NK-92 (cell line): ENCODE measurements around the gene PLA2G2C.
"Not testable (repeated sequence)": the region's sequence is repeated elsewhere in the genome, so short reads cannot be mapped to it uniquely, and the experiment has no call there.

Experiments used
- DNase-seq: peaks from one replicate; lab custom pipeline; 2025; ENCODE audit not compliant: unreplicated experiment; lab: John Stamatoyannopoulos, UW

The PLA2G2C gene

DNA sequence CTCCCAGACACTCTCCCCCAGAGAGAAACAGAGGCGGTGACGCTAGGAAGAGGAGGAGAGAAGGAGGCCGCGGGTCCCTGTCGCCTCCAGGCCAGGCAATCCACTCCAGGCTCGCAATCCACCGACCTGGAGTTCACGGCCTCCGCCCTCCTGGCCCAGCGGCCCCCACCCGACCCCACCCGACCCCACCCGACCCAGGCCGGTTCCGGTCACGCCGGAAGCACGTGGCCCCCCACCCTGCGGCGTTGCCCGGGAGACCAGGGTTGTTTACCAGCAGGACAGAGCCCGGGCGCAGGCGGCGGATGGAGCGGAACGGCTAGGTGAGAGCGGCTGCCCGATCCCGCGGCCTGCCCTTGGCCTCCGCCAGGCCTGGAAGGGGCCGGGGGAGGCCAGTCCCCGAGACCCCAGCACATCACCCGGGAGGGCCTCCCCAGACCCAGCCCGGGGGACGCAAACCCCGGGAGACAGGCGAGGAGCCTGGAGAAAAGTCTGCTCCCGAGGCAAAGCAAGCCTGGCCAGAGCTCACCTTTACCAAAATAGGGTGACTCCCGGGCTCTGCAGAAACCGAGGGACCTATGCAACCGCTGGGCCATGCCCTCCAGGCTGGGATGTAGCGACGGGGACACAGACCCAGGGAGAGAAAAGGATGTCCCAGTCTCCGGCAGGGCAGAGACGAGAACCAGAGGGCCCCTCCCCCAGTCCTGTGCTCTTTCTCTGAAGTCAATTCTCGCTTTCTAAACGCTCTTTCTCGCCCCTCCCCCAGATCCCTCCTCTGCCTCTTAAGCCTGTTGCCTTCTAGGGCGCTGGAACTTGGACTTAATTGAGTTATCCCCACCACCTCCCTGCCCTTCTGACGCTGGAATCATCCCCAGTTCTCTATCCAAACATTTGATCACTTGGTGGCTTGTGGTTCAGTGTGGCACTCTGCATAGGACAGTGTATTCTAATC is at the start of gene PLA2G2C, which contains the start of gene UBXN10:
TSS of gene PLA2G2C (minus strand) at position 685 of the 949 bp plus-strand sequence. CDS start 9,155 bp downstream, outside the sequence.
TSS of gene UBXN10 (plus strand) at position 263 of the 949 bp plus-strand sequence. CDS start 4,466 bp downstream, outside the sequence.
- no peak for DNase-seq

- DNase-seq, result no peak
Measured at GRCh38 chr1:20234788-20235535, 48.6 kb upstream of the PLA2G2C start.

GRCh38 chr1:20233866-20234265 is 47.5 kb upstream of the PLA2G2C start:
- DNase-seq, result no peak

- no peak for DNase-seq
Measured at GRCh38 chr1:20233394-20233793, 47.1 kb upstream of the PLA2G2C start.

DNA sequence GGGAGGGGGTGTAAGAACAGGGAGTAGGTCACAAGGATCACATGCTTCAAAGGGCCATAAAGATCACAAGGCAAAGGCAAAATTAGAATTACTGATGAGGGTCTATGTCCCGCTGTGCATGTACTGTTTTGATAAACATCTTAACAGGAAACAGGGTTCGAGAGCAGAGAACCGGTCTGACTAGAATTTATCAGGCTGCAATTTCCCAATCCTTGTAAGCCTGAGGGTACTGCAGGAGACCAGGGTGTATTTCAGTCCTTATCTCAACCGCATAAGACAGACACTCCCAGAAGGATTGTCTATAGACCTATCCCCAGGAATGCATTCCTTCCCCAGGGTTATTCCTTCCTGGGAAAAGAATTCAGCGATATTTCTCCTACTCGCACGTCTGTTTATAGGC is 46.2 kb upstream of the PLA2G2C start:
- DNase-seq, result not testable (repeated sequence)

DNA sequence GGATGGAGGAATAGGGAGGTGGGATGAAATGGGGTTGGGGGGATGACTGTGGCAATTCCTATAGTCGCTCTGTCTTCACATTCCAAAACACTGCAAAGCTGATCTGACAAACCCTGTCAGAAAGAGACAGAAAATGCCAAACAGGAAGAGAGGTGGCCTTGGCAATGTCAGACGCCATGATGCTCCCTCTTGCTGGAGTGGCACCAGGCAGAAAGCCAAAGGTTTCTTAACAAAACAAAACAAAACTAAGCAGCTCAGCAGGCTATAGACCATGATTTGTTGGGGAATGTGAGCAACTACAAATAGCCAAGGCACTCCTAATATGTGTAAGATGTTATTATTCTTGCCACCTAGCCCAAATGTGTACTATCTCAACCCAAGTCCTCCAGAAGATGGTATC is 42.9 kb upstream of the PLA2G2C start:
- DNase-seq, result no peak

GRCh38 chr1:20228314-20228825 is 42.1 kb upstream of the PLA2G2C start:
- DNase-seq, result no peak

DNA sequence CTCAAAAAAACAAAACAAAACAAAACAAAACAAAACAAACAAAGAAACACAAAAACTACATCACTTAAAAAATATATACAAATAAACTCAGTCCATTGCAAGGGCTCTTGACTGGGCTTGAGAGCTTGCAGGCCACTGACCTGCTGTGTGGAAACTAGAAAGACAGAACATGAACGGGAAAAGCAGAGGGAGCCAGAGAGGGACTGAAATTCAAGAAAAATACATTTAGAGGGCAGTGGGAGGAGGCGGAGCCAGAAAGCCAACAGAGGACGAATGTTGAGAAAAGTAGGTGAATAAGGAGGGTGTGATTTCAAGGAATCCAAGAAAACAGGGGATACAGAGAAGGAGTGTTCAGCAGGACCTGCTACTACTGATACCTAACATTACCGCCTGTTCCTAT is 41.4 kb upstream of the PLA2G2C start:
- no peak for DNase-seq

DNA sequence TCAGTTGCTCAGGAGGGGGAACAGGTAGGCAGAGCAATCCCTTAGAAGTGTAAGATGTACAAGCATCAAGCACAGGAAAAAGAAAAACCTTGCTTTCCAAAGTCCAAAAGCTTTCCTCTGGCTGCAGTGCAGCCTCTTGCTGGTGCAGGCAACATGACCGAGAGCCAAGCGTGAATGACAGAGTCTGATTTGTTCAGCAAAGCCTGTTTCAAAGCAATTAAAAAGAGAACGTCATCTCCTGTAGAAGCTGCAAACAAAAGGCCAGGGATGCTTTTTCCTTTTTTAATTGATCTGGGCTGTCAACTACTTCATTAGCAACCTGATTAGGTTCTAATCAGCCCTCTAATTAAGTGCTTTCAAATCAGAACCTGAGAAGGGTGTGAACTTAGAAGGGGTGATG is 38.2 kb upstream of the PLA2G2C start:
- no peak for DNase-seq

GRCh38 chr1:20223551-20224419 is 37.5 kb upstream of the PLA2G2C start:
- no peak for DNase-seq

DNA sequence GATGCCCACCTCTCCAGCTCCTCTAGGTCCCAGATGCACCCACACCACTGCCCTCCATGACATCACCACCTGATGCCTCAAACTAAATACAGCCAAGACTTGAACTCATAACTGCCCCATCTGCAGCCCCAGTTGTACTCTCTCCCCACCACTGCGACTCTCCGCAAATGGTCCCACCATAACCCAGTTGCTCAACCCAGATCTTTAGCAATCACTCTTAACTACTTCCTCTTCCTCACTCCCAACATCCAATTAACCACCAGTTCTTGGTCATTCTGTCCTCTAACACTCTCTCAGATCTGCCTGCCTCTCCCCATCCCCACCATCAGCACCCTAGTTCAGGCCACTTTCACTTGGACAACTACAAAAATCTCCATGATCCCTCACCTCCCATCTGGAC is 36.8 kb upstream of the PLA2G2C start:
- DNase-seq, result no peak

DNA sequence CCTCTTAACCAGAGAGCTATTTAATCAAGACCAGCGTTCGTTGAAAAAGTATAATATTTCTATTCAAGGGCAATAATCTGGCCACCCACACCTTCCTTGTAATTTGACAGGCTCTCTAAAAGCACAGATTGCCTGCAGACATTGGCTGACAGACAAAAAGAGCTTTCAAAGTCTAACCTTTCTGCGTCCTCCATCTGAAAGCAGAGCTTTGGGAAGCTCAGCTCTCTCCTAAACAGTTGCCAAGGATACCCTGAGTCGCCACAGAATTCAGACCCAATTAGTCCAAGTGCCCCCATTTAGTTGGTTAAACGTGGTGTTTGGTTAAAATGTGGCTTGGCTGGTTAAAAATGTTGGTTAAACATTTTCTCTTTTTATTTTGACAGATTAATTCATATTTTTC is 33.7 kb upstream of the PLA2G2C start:
- no peak for DNase-seq

DNA sequence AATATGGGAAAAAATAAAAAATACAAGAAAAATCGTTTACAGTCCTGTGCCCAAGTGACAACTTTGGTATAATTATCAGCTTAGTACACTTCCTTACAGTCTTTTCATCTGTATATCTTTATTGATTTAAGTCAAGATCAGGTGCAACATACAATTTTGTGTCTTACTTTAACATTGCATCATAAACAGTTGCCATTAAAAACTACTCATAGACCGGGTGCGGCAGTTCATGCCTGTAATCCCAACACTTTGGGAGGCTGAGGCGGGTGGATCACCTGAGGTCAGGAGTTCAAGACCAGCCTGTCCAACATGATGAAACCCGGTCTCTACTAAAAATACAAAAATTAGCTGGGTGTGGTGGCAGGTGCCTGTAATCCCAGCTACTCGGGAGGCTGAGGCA is 32.7 kb upstream of the PLA2G2C start:
- not testable (repeated sequence) for DNase-seq

- DNase-seq, result no peak
Measured at GRCh38 chr1:20216574-20216973, 30.3 kb upstream of the PLA2G2C start.

DNA sequence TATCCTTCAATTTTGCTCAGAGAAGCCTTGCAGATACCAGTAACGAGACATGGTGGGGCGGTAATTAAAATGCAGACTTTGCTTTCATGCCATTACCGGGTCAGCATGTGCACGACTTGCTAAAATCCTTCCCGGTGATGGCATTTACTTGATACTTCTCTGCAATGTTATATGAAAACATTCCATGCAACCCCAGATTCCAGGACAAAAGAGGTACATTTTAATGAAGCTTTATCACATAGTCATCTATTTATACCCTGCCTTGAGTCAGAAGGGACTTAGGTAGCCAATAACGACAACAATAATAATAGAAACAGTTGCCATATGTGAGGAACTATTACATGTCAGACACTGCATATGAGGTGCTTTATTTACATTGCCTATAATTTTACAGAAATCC is 29.4 kb upstream of the PLA2G2C start:
- DNase-seq, result no peak

DNA sequence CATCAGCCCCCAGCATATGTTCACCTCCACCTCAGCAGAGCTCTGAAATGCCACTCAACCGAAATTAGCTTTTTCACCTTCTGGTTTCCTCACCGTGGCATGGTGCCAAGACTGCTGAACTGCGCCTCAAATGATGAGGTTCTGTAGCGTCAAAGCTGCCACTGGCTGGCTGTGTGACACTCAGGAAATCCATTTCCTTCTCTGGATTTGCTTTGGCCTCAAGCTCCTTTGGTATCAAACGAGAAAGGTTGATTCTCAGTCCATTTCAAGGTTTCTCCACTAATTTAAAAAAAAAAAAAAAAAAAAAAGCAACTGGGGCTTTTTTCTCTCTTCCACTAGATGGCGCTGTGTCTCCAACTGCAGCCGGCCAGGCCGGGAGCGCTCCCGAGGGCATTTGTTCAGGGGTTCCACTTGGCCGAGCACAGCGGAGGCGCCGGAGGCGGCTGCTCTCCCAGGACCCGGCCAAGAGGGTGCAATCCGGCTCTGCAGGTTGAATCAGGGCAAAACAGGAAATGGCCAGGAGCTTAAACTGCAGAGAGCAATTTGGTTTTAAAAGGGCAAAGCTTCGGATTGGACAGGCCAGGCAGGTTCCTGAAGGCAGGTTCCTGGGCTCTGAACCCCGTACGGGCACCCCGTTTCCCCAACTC is 26.5 kb upstream of the PLA2G2C start:
- no peak for DNase-seq

DNA sequence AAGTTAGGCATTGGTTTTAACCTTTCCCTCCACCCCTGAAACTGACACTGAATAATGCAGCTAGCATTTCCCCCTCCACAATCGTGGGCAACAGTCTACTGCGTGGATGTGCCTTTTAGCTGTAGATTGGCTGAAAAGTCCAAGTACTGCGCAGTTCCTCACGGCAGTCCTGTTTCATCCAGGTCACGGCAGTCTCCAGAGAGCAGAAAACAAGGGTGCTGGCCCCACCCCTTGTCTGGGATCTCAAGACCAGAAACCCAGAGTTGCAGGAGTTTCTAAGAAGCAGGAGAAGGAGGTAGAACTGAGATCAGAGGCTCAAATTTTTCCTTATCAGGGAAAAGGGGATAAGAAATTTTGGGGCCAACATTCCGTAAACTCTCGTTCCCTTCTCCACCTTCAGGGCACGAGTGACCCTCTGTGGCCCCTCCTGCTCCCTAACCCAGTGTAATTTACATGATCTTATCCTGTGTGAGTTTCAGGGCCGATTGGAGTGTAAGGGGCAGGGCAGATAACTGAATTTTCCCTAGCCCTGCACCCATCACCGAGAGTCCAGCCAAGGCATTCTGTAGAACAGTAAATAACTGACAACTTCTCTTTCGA is 25.9 kb upstream of the PLA2G2C start:
- no peak for DNase-seq

DNA sequence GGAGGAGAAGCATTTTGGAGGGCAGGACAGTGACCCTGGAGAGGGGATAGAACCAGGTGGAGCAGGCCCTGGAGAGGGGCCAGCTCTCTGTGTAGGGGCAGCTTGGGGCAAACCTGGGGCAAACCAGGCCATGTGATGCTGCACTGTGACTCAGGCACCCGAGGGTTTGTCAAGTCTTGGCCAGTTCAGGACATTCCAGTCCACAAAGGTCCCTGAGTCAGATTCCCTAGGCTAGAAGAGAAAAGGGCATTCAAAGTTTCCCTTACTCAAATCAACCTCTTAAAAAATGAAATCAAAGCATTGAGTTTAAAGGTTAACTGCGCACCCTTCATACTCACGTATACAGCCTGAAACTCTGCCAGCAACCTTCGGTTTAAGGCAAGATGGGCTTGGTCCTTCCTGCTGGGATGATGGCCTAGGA is 25.2 kb upstream of the PLA2G2C start:
- DNase-seq, result no peak

DNA sequence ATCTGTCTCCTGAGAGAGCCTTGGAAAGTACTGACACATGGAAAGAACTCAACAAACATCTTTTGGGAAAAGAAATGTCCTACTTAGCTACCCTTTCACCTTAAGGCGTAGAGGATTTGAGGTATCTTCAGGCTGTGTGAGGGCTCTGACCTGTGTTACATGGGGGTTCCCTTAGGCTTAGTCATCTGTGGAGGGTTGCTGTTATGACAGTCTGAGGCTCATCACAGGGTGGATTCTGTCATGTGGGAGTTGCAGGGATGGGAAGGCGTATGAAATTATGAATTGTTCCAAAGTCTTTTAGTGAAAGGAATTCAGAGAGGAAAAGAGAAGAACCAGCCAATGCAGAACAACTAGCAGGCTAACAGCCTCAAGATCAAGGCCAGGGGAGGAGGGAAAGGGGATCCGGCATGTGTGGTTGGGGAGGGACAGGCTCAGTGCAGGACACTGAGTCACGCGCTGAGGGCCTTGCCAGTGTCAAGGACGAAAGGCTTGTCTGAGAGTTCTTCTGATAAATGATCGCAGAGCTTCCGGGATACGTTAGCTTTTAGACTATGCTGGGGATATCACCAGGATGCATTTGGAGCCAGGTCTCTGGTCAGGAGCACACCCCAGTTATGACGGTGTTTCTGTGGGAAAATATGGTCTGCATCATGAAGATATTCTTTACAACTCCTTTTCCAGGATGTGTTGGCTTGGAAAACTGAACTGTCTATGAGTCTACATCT is 24.6 kb upstream of the PLA2G2C start:
- no peak for DNase-seq
